ENCODE data around the gene SIDT2. TPM values are rescaled to one million over a fixed set of nuclear protein-coding genes. Genes with fewer than 3 reads are reported as not detected.

SIDT2 gene
- total RNA-seq, 4 donors from 2014 or later = 42.6 to 130 (median 74.7) TPM

GRCh38 chr11:117210620-117211019, 32.1 kb downstream of the SIDT2 start:
- no peak for DNase-seq (ENCODE audit: low spot score in 2 of 2)
- no peak overlapping the region for H3K27ac ChIP-seq
- H3K36me3 ChIP-seq = peaks cover 43% of the 10 kb centered on the region

DNA sequence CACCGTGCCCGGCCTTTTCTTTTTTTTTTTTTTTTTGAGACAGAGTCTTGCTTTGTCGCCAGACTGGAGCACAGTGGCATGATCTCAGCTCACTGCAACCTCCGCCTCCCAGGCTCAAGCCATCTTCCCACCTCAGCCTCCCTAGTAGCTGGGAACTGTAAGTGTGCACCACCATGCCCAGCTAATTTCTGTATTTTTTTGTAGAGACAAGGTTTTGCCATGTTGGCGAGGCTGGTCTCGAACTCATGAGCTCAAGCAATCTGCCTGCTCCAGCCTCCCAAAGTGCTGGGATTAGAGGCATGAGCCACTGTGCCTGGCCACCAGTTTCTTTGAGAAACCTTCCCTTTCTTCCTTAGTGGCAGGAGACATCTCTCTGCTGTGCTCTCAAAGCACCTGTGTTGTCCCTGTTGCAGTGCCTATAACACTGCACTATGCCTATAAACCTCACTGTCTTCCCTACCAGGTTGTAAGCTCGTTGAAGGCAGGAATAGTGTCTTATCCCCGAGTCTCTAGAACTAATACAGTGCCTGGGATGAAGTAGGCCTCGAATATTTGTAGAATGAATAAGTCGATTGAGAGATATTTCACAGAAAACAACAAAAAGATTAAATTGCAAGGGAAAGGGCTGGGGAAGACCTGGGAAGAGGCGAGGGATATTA, 34.3 kb downstream of the SIDT2 start:
- H3K4me1 ChIP-seq = no peaks in the 10 kb centered on the region
- H3K9me3 ChIP-seq = no peaks in the 10 kb centered on the region
- no peak for TF ChIP-seq POLR2A (IDR thresholded peaks at IDR 0.05)
- no peak for TF ChIP-seq POLR2AphosphoS5 (IDR thresholded peaks at IDR 0.05)
- TF ChIP-seq EP300 (IDR thresholded peaks at IDR 0.05) = no peak
- TF ChIP-seq, protein P1, sequence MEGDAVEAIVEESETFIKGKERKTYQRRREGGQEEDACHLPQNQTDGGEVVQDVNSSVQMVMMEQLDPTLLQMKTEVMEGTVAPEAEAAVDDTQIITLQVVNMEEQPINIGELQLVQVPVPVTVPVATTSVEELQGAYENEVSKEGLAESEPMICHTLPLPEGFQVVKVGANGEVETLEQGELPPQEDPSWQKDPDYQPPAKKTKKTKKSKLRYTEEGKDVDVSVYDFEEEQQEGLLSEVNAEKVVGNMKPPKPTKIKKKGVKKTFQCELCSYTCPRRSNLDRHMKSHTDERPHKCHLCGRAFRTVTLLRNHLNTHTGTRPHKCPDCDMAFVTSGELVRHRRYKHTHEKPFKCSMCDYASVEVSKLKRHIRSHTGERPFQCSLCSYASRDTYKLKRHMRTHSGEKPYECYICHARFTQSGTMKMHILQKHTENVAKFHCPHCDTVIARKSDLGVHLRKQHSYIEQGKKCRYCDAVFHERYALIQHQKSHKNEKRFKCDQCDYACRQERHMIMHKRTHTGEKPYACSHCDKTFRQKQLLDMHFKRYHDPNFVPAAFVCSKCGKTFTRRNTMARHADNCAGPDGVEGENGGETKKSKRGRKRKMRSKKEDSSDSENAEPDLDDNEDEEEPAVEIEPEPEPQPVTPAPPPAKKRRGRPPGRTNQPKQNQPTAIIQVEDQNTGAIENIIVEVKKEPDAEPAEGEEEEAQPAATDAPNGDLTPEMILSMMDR (IDR thresholded peaks at IDR 0.05) = no peak
- H3K36me3 ChIP-seq = peaks cover 61% of the 10 kb centered on the region
- no peak for DNase-seq (ENCODE audit: low spot score in 2 of 2)
- WGBS = 91% methylated on average over 11 of the region's 11 CpGs
- H3K4me3 ChIP-seq = no peak overlapping the region
- no peak overlapping the region for H3K27ac ChIP-seq
- no peaks in the 10 kb centered on the region for H3K27me3 ChIP-seq

More at GRCh38 chr11:117210620-117211019, 32.1 kb downstream of the SIDT2 start:
- TF ChIP-seq POLR2A (IDR thresholded peaks at IDR 0.05) = no peak
- TF ChIP-seq, protein P1 (IDR thresholded peaks at IDR 0.05) = no peak
- no peak for TF ChIP-seq POLR2AphosphoS5 (IDR thresholded peaks at IDR 0.05)
- TF ChIP-seq EP300 (IDR thresholded peaks at IDR 0.05) = no peak
- 100% methylated on average over 3 of the region's 3 CpGs for WGBS
- Histone ChIP-seq H3K4me1 (no peaks in the 10 kb centered on the region), H3K9me3 (no peaks in the 10 kb centered on the region), H3K4me3 (no peak overlapping the region), H3K27me3 (no peaks in the 10 kb centered on the region)

DNA sequence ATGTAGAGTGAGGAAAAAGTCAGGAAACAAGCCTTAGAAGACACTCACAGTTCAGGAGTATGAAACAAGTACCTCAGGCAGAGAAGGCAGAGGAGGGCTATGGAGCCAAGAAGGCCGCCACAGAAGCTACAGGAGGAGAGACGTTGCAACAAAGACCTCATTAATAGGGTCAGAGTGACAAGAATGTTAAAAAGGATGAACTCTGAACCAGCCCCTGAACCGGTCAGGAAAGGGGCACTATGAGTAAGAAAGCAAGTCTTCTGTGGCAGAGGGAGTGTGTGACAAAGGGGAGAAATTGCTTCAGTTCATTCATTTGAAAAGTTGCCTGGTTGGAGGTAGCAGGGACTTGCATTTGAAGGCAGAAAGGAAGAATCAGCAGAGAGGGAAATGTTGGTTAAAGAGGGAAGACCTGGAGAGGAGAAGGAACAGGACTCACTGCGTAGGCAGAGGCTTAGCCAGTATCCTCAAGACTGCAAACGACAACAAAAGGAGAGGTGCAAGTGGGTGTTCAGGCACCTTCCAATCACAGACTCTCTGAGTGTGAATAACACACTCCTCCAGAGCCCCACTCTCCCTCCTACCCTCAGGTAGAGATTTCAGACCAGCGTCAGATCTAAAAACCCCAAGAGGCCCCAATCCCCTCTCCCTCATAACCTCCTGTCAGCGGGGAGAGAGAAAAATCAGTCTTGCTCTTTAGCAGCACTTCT, 36.0 kb downstream of the SIDT2 start:
- Histone ChIP-seq H3K27me3 (no peaks in the 10 kb centered on the region), H3K4me3 (no peak overlapping the region), H3K27ac (no peak overlapping the region), H3K4me1 (peaks cover 5% of the 10 kb centered on the region), H3K9me3 (no peaks in the 10 kb centered on the region), H3K36me3 (peaks cover 78% of the 10 kb centered on the region)
- peak in 1 of 2 donors; percentile 15 for DNase-seq (ENCODE audit: low spot score in 2 of 2)
- WGBS = 84% methylated on average over 7 of the region's 7 CpGs
- no peak for TF ChIP-seq EP300 (IDR thresholded peaks at IDR 0.05)
- no peak for TF ChIP-seq POLR2A (IDR thresholded peaks at IDR 0.05)
- TF ChIP-seq, protein P1 (IDR thresholded peaks at IDR 0.05) = no peak
- TF ChIP-seq POLR2AphosphoS5 (IDR thresholded peaks at IDR 0.05) = no peak

DNA sequence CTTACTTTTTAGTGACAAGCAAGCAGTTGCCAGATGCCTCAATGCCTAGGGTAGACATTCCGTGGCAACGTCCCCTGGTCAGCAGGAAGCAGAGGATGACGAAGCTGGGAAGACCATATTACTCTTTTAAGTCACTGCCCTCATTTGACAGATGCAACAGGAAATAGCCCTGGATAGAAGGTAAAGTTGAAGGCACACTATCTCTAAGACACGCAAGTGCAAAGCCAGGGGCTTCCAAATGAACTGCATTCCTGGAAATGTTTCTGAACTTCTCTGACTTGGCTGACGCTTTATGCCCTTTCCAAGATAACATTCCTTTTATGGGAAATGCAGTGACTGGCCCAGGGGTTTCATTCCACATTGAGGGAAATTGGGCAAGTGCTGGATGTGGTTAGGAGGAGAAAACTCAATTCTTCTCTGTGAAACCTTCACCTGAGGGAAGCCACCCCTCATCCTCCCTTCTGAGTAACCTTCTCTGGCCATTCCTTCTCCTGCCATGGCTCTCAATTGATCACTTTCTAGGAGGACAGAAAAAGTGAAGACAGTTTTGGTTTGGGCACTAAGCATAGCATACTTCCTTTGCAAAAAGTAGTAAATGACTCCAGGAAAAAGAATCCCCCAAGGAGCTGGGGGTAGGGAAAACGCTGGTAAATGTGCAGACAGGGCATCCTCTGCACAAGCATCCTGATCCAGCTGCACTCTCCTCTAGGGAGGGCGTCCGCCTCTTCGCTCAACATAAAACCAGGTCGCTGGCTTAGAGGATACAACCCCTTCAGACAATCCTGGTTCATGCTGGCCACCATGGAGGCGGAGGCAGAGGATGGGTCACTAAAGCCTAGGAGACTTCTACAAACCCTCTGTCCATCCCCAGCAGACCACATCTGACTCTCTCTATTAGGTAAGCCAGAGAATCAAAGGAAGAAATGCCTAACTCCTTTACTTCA, 38.9 kb downstream of the SIDT2 start:
- Histone ChIP-seq H3K4me3 (no peak overlapping the region), H3K4me1 (peaks cover 33% of the 10 kb centered on the region), H3K27me3 (no peaks in the 10 kb centered on the region), H3K27ac (peak overlapping the region; percentile 84), H3K36me3 (peaks cover 87% of the 10 kb centered on the region), H3K9me3 (no peaks in the 10 kb centered on the region)
- 72% methylated on average over 11 of the region's 11 CpGs for WGBS
- TF ChIP-seq, protein P1 (IDR thresholded peaks at IDR 0.05) = no peak
- TF ChIP-seq EP300 (IDR thresholded peaks at IDR 0.05) (no peak), POLR2A (IDR thresholded peaks at IDR 0.05) (no peak), POLR2AphosphoS5 (IDR thresholded peaks at IDR 0.05) (no peak)
- peak in 1 of 2 donors; percentile 46 for DNase-seq (ENCODE audit: low spot score in 2 of 2)
